Kidney (tissue), 14 donors: ENCODE data around the gene GNGT2. TPM values are rescaled to one million over a fixed set of nuclear protein-coding genes. Genes with fewer than 3 reads are reported as not detected.

Source experiments
- DNase-seq, 5 donors: peaks; one replicate each; pipeline ENCODE4 v3.0.0-alpha.2; 2013 to 2020
- FAIRE-seq: peaks from 2 replicates; lab custom pipeline; 2012; peaks lifted over from hg19 to GRCh38; lab: Jason Lieb, UNC
- H3K27ac ChIP-seq, 2 donors: one replicate each; pipeline ENCODE4 v1.7.0; 2013; ENCODE audit warnings: low read depth in 2 of 2, low read length in 2 of 2, inconsistent platforms in 1 of 2
- H3K27me3 ChIP-seq: one replicate; pipeline ENCODE4 v1.7.1; 2013; ENCODE audit warnings: low read length, inconsistent platforms; ENCODE audit not compliant: control insufficient read depth, insufficient read depth
- H3K36me3 ChIP-seq, 3 donors: one replicate each; pipeline versions ENCODE4 v1.7.0 to v1.7.1; 2013; ENCODE audit warnings: low read length in 3 of 3, control low read depth in 1 of 3, inconsistent platforms in 1 of 3; ENCODE audit not compliant: insufficient read depth in 3 of 3, control insufficient read depth in 2 of 3
- H3K4me1 ChIP-seq, 3 donors: one replicate each; pipeline versions ENCODE4 v1.7.0 to v1.7.1; 2013; ENCODE audit warnings: low read length in 3 of 3, inconsistent platforms in 1 of 3, low read depth in 1 of 3; ENCODE audit not compliant: control insufficient read depth in 2 of 3, insufficient read depth in 2 of 3
- H3K4me3 ChIP-seq, 3 donors: one replicate each; pipeline versions ENCODE4 v1.7.0 to v1.8.1; 2013; ENCODE audit warnings: low read length in 3 of 3, control low read depth in 1 of 3, inconsistent platforms in 1 of 3
- H3K9ac ChIP-seq, 3 donors: one replicate each; pipeline versions ENCODE4 v1.7.0 to v1.7.1; 2013; ENCODE audit warnings: low read length in 3 of 3, control low read depth in 1 of 3, inconsistent platforms in 1 of 3
- H3K9me3 ChIP-seq, 3 donors: one replicate each; pipeline versions ENCODE4 v1.7.0 to v1.7.1; 2013; ENCODE audit warnings: low read length in 3 of 3, control low read depth in 1 of 3, inconsistent platforms in 1 of 3; ENCODE audit not compliant: control insufficient read depth in 2 of 3, insufficient read depth in 1 of 3
- intact Hi-C: fragments of 100-400 bp; cut with DNase I; formaldehyde crosslinking; loops from one replicate; pipeline ENCODE4 v1.11.1; 2022
- polyA plus RNA-seq: library from polyadenylated mRNA; stranded (reverse); fragments of 350-450 nt; fragmentation: Illumina TruSeq; extraction: RNeasy Lipid Tissue Mini Kit (QIAGEN cat#74804); gene quantifications from one replicate; pipeline ENCODE4 v1.2.3, GENCODE V29; 2014; ENCODE audit warnings: low read depth, low replicate concordance; ENCODE audit not compliant: insufficient read depth
- total RNA-seq: library from RNA; stranded (reverse); fragmentation: NEBNext Ultra II Directional; extraction: Animal tissue kit (Norgen Biotek cat#: 25700); gene quantifications from one replicate; pipeline ENCODE4 v1.2.1, GENCODE V29; 2021
- TF ChIP-seq, protein P1 (sequence below): IDR thresholded peaks from 3 replicates; pipeline ENCODE4 v1.5.1; 2012; ENCODE audit warnings: mild to moderate bottlenecking, moderate library complexity, borderline replicate concordance; ENCODE audit not compliant: insufficient read depth; ENCODE audit errors: extremely low read depth
- donor health status: control.
- donor health status: control.
- donor health status: control.
- donor health status: control.
- donor health status: control.
- donor health status: DM: yes; HTN: yes; CAD: no.
- donor health status: Normal renal cell carcinoma (clear cell type).

Gene GNGT2
- total and polyA plus RNA-seq, 2 donors from 2014 or later = 4.7 to 8.3 TPM

DNA sequence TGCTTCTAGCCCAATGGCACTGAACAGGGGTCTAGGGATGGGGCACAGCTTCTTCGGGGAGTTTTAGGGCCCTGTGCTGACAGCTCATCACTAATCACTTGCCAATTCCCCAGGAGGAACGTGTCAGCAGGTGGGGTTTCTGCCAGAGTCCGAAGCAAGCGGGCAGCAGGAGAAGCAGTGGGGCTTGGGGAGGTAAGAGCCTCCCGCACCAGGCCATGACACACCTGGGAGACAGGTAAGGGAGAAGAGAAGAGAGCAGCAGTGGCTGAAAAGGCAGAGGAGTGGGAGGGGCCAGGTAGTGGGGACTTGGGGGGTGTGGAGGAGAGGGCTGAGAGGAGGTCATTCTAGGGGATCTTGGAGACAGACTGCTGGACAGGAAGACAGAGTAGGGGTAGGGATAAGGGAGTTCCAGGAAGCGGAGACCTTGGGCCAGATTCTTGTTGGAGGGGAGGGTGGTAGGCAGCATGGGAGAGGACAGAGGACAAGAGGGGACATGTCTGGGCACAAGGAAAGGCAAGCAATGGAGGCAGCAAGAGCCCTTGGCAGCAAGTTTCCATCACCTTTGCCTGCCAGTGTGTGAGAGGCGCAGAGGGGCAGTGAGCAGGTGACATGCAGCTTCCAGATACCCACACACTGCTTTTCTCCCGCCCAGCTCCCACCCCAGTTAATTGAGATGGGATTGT is 15.3 kb upstream of the GNGT2 start:
- Histone ChIP-seq H3K27me3 (peaks cover 23% of the 10 kb centered on the region), H3K4me3 (no peak overlapping the region), H3K4me1 (peaks cover 0 to 15% (median 6%) of the 10 kb centered on the region in 3 donors), H3K27ac (no peak overlapping the region), H3K36me3 (no peaks in the 10 kb centered on the region), H3K9me3 (no peaks in the 10 kb centered on the region), H3K9ac (no peak overlapping the region)
- FAIRE-seq (no peak), DNase-seq (no peak)
- intact Hi-C loops = loop anchor here (5.0 kb wide), 1 partner anchor 43 kb away; no protein-coding TSS in a partner anchor
- TF ChIP-seq, protein P1, sequence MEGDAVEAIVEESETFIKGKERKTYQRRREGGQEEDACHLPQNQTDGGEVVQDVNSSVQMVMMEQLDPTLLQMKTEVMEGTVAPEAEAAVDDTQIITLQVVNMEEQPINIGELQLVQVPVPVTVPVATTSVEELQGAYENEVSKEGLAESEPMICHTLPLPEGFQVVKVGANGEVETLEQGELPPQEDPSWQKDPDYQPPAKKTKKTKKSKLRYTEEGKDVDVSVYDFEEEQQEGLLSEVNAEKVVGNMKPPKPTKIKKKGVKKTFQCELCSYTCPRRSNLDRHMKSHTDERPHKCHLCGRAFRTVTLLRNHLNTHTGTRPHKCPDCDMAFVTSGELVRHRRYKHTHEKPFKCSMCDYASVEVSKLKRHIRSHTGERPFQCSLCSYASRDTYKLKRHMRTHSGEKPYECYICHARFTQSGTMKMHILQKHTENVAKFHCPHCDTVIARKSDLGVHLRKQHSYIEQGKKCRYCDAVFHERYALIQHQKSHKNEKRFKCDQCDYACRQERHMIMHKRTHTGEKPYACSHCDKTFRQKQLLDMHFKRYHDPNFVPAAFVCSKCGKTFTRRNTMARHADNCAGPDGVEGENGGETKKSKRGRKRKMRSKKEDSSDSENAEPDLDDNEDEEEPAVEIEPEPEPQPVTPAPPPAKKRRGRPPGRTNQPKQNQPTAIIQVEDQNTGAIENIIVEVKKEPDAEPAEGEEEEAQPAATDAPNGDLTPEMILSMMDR = no peak

DNA sequence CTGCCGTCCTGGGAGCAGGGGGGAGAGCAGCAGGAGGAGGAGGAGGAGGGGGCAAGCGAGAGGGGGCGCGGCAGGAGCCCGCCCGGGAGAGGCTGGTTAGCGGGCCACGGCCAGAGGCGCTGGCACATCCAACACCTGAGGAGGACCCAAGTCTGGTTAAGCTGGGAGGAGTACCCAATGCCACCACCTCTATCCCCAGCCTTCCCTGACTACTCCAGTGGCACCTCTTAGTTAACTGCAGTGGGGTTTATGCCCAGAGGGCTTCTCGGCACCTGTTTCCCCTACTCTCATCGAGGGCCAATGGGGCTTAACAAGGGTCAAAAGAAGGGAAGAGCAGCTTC is 14.6 kb upstream of the GNGT2 start:
- DNase-seq (peak in 1 of 5 donors; percentile 73), FAIRE-seq (no peak)
- Histone ChIP-seq H3K4me1 (peaks cover 0 to 15% (median 6%) of the 10 kb centered on the region in 3 donors), H3K4me3 (no peak overlapping the region), H3K27me3 (peaks cover 23% of the 10 kb centered on the region), H3K9ac (no peak overlapping the region), H3K36me3 (no peaks in the 10 kb centered on the region), H3K27ac (no peak overlapping the region), H3K9me3 (no peaks in the 10 kb centered on the region)
- intact Hi-C loops = loop anchor here (5.0 kb wide), 1 partner anchor 43 kb away; no protein-coding TSS in a partner anchor
- TF ChIP-seq, protein P1 = no peak

DNA sequence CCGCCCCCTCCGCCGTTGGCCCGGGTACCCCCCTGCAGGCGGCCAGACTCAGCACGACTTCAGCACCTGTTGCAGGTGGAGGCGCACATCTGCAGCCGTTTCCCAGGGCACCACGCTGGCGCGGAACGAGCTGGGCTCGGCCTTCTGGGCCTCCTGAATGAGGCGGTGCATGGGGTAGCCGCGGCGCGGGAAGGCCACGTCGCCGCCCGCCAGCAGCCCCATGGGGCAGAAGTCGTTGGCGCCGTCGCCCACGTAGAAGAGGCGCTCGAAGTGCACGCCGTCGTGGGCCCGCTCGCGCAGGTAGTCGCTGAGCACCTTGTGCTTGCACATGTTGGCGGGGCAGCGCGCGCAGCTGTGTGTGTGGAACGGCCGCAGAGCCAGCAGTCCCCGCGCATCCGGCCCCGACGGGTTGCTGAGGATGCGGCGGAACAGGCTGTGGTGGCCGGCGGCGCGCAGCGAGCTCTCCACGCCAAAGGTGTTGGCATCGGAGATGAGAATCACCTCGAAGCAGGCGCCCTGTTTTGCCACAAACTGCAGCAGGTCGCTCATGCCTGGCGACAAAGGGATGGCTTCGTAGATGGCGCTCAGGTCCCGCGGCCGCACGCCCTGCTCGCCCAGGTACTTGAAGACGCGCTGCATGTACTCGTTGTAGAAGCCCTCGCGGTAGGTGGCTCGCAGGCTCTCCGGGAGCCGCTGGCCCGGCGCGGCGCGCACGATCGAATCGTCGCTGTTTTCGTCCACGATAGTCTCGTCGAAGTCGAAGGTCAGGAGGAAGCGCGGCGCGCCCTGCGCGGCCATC is 14.0 kb upstream of the GNGT2 start:
- FAIRE-seq (no peak), DNase-seq (peak; percentile 43 to 84 (median 51))
- TF ChIP-seq, protein P1 = no peak
- H3K27me3 ChIP-seq = peaks cover 20% of the 10 kb centered on the region
- H3K4me3 ChIP-seq = peak overlapping the region in 1 of 3 donors; percentile 29
- H3K4me1 ChIP-seq = peaks cover 0 to 13% (median 6%) of the 10 kb centered on the region in 3 donors
- intact Hi-C loops = no loop called here
- H3K36me3 ChIP-seq = no peaks in the 10 kb centered on the region
- no peak overlapping the region for H3K27ac ChIP-seq
- H3K9ac ChIP-seq = no peak overlapping the region
- H3K9me3 ChIP-seq = no peaks in the 10 kb centered on the region
